ENCODE results near the gene PRPSAP1.

PRPSAP1 gene

DNA sequence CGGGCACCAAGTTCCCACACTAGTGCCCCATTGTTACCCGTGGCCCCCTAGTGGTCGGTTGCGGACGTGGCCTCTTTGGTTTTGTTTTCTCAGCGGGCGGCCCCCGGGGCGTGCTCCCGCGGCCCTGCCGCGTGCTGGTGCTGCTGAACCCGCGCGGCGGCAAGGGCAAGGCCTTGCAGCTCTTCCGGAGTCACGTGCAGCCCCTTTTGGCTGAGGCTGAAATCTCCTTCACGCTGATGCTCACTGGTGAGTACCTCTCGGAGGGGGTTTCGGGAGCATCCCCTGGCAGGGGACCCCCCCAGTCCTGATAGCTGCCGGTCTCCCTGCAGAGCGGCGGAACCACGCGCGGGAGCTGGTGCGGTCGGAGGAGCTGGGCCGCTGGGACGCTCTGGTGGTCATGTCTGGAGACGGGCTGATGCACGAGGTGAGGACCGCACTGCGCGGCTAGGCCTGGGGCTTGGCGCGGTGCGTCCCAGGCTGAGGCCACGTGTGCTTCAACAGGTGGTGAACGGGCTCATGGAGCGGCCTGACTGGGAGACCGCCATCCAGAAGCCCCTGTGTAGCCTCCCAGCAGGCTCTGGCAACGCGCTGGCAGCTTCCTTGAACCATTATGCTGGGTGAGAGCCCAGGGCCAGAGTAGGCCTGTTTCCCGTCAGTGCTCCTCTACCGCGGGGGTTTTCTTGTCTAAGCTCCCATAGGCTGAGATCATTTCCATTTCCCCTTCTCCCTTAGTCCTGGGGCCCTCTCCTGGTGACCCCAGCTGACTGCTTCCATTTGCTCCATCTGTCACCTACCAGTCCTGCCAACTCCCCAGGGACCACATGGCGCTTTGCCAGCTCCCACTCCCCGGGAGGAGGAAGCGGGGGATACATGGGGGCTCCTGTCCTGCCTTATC, 32.4 kb upstream of the PRPSAP1 start:
- H3K4me1 Mint-ChIP-seq (ENCODE audit: low read depth) = peaks cover 10% of the 10 kb centered on the region

DNA sequence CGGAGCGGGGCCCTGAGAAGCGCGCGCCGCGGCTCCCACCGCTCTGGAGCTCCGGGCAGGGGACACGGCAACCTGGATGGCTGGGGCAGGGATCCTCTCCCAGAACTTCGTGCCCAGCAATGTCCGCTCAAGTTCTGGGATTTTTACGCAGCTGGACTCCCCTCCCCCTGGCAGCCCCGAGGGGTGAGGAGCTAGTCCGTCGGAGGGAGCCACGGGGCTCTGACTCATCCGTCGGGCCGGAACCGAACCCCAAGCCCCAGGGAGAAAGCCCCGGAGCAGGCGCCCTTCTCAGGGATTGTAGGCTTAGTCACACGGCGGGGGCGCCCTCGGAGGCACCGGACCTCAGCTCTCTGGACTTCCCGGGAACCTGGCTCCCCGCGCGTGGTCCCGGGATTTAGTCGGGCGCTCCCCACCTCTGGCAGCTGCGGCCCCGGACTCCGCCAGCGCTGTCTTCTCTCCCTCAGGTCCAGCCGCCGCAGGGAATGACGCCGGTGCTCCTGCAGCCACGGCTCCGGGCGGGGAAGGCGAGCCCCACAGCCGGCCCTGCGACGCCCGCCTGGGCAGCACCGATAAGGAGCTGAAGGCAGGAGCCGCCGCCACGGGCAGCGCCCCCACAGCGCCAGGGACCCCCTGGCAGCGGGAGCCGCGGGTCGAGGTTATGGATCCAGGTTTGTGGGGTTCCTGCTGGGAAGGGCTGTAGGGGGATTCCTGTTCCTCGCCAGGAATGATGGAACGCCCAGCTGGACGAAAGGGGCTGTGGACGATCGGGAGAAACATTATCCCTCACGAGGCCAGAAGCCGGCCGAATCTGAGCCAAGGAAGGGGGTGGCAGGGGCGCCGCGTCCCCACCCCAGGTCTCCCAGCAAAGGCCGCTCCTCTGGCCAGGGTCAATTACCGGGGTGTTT, 31.5 kb upstream of the PRPSAP1 start:
- H3K36me3 Mint-ChIP-seq = no peaks in the 10 kb centered on the region
- no peaks in the 10 kb centered on the region for H3K9me3 Mint-ChIP-seq (ENCODE audit: low read depth)
- H3K27ac Mint-ChIP-seq = no peak overlapping the region
- H3K4me3 Mint-ChIP-seq = peak overlapping the region; percentile 69
- no peaks in the 10 kb centered on the region for H3K27me3 Mint-ChIP-seq
- peaks cover 10% of the 10 kb centered on the region for H3K4me1 Mint-ChIP-seq (ENCODE audit: low read depth)

More for the DNA sequence above, 32.4 kb upstream of the PRPSAP1 start:
- Mint-ChIP-seq H3K4me3 (peak overlapping the region; percentile 69), H3K27me3 (no peaks in the 10 kb centered on the region), H3K36me3 (no peaks in the 10 kb centered on the region), H3K9me3 (ENCODE audit: low read depth) (no peaks in the 10 kb centered on the region), H3K27ac (peak overlapping the region; percentile 22)

DNA sequence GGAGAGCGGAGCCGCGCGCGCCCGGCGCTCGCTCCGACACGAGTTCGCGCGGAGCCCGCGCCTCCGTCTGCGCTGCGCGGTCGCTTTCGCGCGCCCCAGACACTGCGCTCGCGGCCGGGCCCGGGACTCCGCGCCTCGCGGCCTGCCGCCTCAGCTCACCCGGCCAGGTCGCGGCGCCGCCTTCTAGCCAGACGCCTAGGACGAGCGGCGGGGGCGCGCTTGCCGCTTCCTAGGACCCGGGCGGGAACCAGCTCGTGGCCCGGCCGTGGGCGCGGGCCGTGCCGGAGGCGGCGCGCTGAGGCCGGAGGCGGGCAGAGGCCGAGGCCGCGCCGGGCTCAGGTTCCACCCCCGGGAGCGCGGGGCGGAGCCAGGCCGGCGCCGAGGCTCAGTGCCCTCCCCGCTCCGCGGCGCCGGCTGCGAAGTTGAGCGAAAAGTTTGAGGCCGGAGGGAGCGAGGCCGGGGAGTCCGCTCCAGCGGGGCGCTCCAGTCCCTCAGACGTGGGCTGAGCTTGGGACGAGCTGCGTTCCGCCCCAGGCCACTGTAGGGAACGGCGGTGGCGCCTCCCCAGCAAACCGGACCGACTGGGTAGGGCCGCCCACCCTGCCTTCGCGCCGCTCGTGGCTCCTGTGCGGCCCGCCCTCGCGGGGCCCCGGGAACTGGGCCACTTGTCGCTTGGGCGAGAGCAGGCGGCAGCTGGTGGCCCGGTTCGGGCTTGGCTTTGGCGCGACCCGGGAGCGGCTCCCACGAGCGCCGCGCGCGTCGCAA, 30.7 kb upstream of the PRPSAP1 start, which contains the start of gene SPHK1:
SPHK1 (plus strand) TSS at position 388 of the 765 bp plus-strand sequence. CDS start 1,036 bp downstream, outside the sequence.
- no peaks in the 10 kb centered on the region for H3K27me3 Mint-ChIP-seq
- H3K27ac Mint-ChIP-seq = peak within 1 kb of the TSS; percentile 80
- H3K9me3 Mint-ChIP-seq (ENCODE audit: low read depth) = no peaks in the 10 kb centered on the region
- H3K4me1 Mint-ChIP-seq (ENCODE audit: low read depth) = peaks cover 10% of the 10 kb centered on the region
- H3K36me3 Mint-ChIP-seq = no peaks in the 10 kb centered on the region
- H3K4me3 Mint-ChIP-seq = peak within 1 kb of the TSS; percentile 91

DNA sequence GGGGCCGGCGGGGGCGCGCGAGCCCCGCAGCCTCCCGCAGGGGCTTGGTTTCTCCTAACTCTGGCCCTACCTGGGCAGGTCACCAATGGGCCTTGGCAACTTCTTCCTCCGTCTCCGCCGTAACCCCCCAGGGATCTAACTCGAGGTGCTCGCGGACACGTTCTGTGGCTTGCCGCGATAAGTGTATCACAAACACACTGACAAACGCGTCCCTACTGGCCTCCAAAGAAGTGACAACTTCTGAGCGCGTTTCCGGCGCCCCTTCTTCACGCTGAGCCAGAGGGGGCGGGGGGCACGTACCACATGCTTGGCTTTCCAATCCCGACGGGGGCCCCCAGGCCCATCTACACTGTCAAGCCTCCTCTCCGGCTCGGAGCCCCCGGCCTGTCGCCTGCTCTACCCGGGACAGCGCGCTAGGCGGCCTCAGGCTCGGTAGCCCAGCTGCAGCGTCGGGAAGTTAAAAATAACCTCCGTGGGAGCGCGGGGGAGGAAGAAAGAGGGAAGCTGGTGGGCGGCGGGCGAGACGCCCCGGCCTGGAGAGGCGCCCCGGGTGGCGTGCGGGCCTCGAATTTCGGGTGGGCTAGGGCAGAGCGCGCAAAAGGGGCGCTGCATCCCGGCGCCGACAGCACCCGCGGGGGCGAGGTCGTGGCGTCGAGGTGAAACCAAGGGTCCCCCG, 30.0 kb upstream of the PRPSAP1 start:
- Mint-ChIP-seq H3K4me3 (peak overlapping the region; percentile 91), H3K27ac (peak overlapping the region; percentile 80), H3K36me3 (no peaks in the 10 kb centered on the region), H3K9me3 (ENCODE audit: low read depth) (no peaks in the 10 kb centered on the region), H3K27me3 (no peaks in the 10 kb centered on the region), H3K4me1 (ENCODE audit: low read depth) (peaks cover 10% of the 10 kb centered on the region)

DNA sequence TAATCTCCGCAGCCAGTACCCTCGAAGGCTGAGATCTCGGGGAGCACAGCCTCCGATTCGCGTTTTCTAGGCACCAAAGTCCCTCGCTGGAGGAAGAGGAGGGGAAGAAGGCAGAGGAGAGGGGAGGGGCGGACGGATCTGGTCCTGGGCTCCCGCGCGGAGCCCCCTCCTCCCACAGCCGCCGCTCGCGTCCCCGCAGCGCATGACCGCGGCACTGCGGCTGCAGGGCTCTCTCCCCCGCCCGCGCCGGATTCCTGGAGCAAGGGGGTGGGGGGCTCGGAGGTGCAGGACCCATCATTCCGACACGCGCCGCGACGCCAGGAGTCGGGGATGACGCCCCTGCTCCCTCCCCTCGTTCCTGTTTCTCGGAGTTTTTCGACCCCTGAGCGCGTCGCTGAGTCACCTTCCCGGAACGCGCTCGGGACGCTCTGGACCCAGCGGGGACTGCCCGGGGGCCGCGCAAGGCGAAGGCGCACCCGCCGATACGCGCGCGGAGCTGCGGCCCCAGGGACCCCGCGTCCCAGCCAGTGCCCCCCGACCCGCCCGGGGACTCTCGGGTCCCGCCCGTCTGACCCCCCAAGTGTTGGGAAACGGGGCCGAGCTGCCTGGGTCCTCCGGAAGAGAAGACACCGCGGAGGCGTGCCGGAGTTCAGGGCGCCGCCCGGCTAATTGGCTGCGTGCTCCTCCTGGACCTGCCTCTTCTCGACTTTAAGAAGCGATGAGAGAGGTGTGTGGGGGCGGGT, 29.3 kb upstream of the PRPSAP1 start:
- Mint-ChIP-seq H3K27ac (no peak overlapping the region), H3K36me3 (no peaks in the 10 kb centered on the region), H3K27me3 (no peaks in the 10 kb centered on the region), H3K9me3 (ENCODE audit: low read depth) (no peaks in the 10 kb centered on the region), H3K4me1 (ENCODE audit: low read depth) (peaks cover 10% of the 10 kb centered on the region), H3K4me3 (peak overlapping the region; percentile 91)

DNA sequence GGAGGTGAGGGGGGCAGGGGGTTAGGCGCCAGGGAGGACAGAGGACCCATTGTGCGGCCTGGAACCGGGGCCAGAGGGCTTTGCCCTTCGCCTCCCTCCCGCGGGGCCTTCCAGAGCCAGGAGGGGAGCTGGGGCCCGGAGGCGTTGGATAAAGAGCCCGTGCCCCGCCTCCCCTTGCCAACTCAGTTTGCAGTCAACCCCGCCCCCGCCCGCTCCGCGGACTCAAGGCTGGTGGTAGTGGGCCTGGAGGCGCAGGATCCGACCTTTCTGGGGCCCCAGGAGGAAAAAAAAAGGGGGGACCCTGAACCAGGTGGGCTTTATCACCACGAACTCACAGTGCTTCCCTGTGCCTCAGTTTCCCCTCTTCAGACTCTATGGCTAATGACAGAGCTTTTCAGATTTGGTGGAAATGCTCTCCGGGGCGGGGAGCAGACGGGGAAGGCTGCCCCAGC, 28.7 kb upstream of the PRPSAP1 start:
- no peaks in the 10 kb centered on the region for H3K36me3 Mint-ChIP-seq
- peaks cover 10% of the 10 kb centered on the region for H3K4me1 Mint-ChIP-seq (ENCODE audit: low read depth)
- no peaks in the 10 kb centered on the region for H3K27me3 Mint-ChIP-seq
- H3K9me3 Mint-ChIP-seq (ENCODE audit: low read depth) = no peaks in the 10 kb centered on the region
- H3K27ac Mint-ChIP-seq = no peak overlapping the region
- peak overlapping the region; percentile 87 for H3K4me3 Mint-ChIP-seq

DNA sequence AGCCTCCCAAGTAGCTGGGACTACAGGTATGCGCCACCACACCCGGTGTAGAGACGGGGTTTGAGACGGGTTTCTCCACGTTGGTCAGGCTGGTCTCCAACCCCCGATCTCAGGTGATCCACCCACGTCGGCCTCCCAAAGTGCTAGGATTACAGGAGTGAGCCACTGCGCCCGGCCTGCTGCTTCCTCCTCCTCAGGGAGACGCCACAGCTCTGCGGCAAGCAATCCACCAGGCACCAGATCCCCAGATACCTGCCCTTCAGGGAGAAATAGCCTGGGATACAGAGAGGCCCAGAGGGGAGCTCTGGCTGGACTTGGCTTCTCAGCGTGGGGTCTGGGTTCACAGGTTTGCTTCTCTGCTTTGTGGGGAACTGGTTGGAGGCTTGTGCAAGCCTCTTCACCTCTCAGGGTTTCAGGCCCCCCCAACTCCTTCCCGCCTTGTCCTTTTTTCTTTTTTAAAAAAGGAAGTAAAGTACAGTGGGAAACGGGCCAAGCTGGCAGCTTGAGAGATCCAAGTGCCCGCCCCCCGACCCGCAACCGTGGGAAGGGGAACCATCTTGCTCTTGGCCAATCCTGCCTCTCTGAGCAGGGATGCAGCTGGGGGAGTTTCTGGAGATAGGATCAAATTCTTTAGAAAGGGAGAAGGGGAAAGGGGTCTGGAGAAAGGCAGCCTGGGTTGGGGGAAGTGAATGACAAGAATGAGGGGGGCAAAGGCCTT, 28.1 kb upstream of the PRPSAP1 start:
- peaks cover 10% of the 10 kb centered on the region for H3K4me1 Mint-ChIP-seq (ENCODE audit: low read depth)
- H3K4me3 Mint-ChIP-seq = no peak overlapping the region
- no peaks in the 10 kb centered on the region for H3K9me3 Mint-ChIP-seq (ENCODE audit: low read depth)
- H3K27me3 Mint-ChIP-seq = no peaks in the 10 kb centered on the region
- H3K27ac Mint-ChIP-seq = no peak overlapping the region
- H3K36me3 Mint-ChIP-seq = no peaks in the 10 kb centered on the region

DNA sequence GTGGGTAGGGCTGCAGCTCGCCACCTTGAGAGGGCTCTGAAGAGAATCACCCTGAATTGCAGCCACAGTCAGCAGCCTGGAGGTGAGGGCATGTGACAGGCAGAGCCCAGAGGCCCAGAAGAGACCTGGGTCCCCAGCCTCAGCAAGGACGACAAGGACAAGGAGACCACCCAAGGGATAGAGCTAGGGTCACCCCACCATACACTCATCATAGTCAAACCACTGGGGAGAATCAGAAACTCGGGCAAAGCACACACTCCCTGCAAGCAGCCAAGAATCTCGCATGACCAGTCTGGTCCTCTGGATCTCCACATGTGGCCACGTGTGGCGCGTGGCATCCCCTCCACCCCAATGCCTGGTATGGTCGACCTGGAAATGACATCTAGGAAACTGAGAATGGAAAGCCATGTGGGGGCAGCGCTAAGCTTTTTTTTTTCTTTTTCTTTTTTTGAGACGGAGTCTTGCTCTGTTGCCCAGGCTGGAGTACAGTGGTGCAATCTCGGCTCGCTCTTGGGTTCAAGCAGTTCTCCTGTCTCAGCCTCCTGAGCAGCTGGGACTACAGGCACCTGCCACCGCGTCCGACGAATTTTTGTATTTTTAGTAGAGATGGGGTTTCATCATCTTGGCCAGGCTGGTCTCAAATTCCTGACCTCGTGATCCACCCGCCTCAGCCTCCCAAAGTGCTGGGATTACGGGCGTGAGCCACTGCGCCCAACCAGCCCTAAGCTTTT, 26.1 kb upstream of the PRPSAP1 start:
- no peaks in the 10 kb centered on the region for H3K27me3 Mint-ChIP-seq
- H3K36me3 Mint-ChIP-seq = no peaks in the 10 kb centered on the region
- H3K4me3 Mint-ChIP-seq = no peak overlapping the region
- H3K27ac Mint-ChIP-seq = no peak overlapping the region
- H3K4me1 Mint-ChIP-seq (ENCODE audit: low read depth) = peaks cover 6% of the 10 kb centered on the region
- no peaks in the 10 kb centered on the region for H3K9me3 Mint-ChIP-seq (ENCODE audit: low read depth)

DNA sequence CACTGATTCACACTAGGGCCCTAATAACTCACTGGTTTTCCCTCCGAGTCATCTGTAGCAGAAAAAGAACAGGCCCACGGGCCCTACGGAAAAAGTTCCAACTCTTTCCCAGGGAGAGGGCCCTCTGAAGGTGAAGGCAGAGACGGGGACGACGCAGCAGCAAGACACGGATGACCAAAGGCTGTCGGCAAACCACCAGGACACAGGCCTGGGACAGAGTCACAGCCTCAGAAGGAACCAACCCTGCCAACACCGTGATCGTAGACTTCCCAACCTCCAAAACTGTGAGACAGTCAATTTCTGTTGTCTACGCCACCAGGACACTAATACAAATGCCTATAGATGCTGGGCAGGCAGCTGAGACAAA, 25.5 kb upstream of the PRPSAP1 start:
- Mint-ChIP-seq H3K4me1 (ENCODE audit: low read depth) (peaks cover 6% of the 10 kb centered on the region), H3K27ac (no peak overlapping the region), H3K4me3 (no peak overlapping the region), H3K36me3 (no peaks in the 10 kb centered on the region), H3K9me3 (ENCODE audit: low read depth) (no peaks in the 10 kb centered on the region), H3K27me3 (no peaks in the 10 kb centered on the region)

DNA sequence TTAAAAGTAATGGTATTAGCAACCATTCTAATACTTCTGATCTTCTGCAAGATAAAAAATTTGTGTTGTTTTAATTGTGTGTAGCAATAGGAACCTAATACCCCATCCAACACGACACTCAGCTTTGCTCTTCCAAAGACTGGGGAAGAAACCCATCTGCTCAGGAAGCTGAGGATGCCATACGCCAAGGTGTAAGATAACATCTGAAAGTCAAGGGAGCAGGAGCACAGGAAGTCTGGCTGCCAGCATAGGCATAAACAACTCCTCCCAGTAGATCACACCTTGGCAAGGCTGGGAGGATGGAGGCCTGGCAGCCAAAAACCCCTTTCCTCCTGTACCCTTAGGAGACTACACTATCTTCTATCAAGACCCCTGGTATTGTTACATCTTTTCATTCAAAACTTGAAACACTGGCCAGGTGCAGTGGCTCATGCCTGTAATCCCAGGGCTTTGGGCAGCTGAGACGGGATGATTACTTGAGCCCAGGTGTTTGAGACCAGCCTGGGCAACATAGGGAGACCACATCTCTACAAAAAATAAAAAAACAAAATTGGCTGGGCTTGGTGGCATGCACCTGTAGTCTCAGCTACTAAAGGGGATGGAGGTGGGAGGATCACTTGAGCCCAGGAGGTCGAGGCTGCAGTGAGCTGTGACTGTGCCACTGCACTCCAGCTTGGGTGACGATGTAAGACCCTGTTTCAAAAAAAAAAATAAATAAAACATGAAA, 25.0 kb upstream of the PRPSAP1 start:
- Mint-ChIP-seq H3K36me3 (no peaks in the 10 kb centered on the region), H3K4me1 (ENCODE audit: low read depth) (peaks cover 4% of the 10 kb centered on the region), H3K27ac (no peak overlapping the region), H3K9me3 (ENCODE audit: low read depth) (no peaks in the 10 kb centered on the region), H3K4me3 (no peak overlapping the region), H3K27me3 (no peaks in the 10 kb centered on the region)

DNA sequence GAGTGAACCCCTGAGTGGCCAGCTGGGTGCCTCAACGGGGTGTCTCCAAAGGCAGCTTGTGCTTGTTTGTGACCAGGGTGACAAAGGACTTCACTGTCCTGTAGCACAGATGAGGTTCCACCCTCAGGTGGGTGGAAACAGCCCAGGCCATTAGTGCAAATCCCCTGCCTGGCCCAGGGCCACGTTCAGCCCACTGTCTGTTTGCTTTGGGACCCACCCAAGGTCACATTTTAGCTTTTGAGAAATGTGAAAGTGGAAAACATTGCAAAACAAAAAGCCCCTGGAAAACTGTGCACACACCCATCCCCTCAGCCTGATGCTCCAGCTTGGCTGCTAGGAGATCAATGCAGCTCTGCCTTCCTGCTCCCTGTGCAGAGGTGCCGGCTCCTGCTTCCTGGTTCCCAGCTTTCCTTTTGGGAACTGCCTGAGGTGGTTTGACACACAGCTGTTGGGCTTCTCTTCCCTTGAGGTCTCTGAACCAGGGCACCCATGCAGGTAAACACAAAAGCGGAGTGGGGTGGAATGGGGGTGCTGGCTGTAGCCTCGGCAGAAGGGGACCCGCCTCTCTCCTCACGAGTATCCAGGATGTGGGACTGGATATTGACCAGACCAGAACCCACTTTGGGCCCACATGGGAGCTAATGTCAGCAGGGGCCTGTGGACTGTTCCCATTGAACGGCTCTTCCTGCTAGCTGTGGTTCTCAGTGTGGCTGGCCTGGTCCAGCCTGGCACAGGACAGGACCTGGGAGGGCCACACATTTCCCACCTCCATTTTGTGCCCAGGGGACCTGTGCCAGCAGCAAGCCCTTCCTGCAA, 22.8 kb upstream of the PRPSAP1 start:
- Mint-ChIP-seq H3K4me3 (no peak overlapping the region), H3K4me1 (ENCODE audit: low read depth) (no peaks in the 10 kb centered on the region), H3K27ac (no peak overlapping the region), H3K27me3 (no peaks in the 10 kb centered on the region), H3K9me3 (ENCODE audit: low read depth) (no peaks in the 10 kb centered on the region), H3K36me3 (no peaks in the 10 kb centered on the region)

Measured in activated naive CD8-positive, alpha-beta T cell (primary cell).